GM12878 (cell line): ENCODE measurements around the gene MAMLD1.

Experiments used
- ESRRA ChIP-seq: IDR thresholded peaks from 2 replicates; pipeline ENCODE4 v1.6.1; 2012; ENCODE audit warnings: mild to moderate bottlenecking, low read length, improper control_type of control experiment
- IRF4 ChIP-seq: IDR thresholded peaks from 2 replicates; pipeline ENCODE4 v1.6.1; 2011; ENCODE audit warnings: low read depth, low read length
- KDM1A ChIP-seq: fragments of 200-600 bp; sonication (generic); IDR thresholded peaks from 2 replicates; pipeline ENCODE4 v1.6.1; 2016; ENCODE audit warnings: borderline replicate concordance
- POLR2AphosphoS5 ChIP-seq: IDR thresholded peaks from 2 replicates; pipeline ENCODE4 v1.6.1; 2011; ENCODE audit warnings: mild to moderate bottlenecking, low read length, inconsistent platforms
- RAD21 ChIP-seq: IDR thresholded peaks from 2 replicates; pipeline ENCODE4 v1.6.1; 2011; ENCODE audit warnings: mild to moderate bottlenecking, low read depth, low read length, moderate library complexity; ENCODE audit not compliant: insufficient read depth
- RAD51 ChIP-seq: fragments of 450-650 bp; IDR thresholded peaks from 2 replicates; pipeline ENCODE4 v1.6.1; 2016; ENCODE audit warnings: moderate library complexity, mild to moderate bottlenecking, inconsistent platforms
- ZNF217 ChIP-seq: fragments of 450-650 bp; IDR thresholded peaks from 2 replicates; pipeline ENCODE4 v1.6.1; 2017; ENCODE audit warnings: antibody characterized with exemption, mild to moderate bottlenecking
- ZNF274 ChIP-seq: IDR thresholded peaks from one replicate; pipeline ENCODE4 v1.8.0; 2011; ENCODE audit not compliant: insufficient read length, insufficient read depth
- TF ChIP-seq, protein P1 (sequence below): fragments of 150-350 bp; IDR thresholded peaks from 2 replicates; pipeline ENCODE4 v1.6.1; 2016; ENCODE audit warnings: low read depth, low read length
- TF ChIP-seq, protein P2 (sequence below), 3 experiments: IDR thresholded peaks in 2 of 3; conservative IDR thresholded peaks in 1 of 3; 2 replicates each; pipeline ENCODE4 v1.5.1; 2011; ENCODE audit warnings: low read depth in 3 of 3, low read length in 3 of 3, mild to moderate bottlenecking in 3 of 3, control low read depth in 2 of 3, moderate library complexity in 2 of 3, inconsistent platforms in 1 of 3, mixed read lengths in 1 of 3; ENCODE audit not compliant: control insufficient read depth in 2 of 3, insufficient read depth in 1 of 3; ENCODE audit errors: extremely low read depth in 1 of 3
- TF ChIP-seq, protein P3 (sequence below): IDR thresholded peaks from 2 replicates; pipeline ENCODE4 v1.6.1; 2011; ENCODE audit warnings: low read depth, mild to moderate bottlenecking, low read length, moderate library complexity, borderline replicate concordance; ENCODE audit errors: extremely low read depth
- TF ChIP-seq, protein P4 (sequence below): fragments of 450-650 bp; conservative IDR thresholded peaks from 2 replicates; pipeline ENCODE4 v1.6.1; 2017; ENCODE audit warnings: mild to moderate bottlenecking, moderate library complexity
- TF ChIP-seq, protein P5 (sequence below): fragments of 450-650 bp; IDR thresholded peaks from 2 replicates; pipeline ENCODE4 v1.6.1; 2017; ENCODE audit warnings: mild to moderate bottlenecking

DNA sequence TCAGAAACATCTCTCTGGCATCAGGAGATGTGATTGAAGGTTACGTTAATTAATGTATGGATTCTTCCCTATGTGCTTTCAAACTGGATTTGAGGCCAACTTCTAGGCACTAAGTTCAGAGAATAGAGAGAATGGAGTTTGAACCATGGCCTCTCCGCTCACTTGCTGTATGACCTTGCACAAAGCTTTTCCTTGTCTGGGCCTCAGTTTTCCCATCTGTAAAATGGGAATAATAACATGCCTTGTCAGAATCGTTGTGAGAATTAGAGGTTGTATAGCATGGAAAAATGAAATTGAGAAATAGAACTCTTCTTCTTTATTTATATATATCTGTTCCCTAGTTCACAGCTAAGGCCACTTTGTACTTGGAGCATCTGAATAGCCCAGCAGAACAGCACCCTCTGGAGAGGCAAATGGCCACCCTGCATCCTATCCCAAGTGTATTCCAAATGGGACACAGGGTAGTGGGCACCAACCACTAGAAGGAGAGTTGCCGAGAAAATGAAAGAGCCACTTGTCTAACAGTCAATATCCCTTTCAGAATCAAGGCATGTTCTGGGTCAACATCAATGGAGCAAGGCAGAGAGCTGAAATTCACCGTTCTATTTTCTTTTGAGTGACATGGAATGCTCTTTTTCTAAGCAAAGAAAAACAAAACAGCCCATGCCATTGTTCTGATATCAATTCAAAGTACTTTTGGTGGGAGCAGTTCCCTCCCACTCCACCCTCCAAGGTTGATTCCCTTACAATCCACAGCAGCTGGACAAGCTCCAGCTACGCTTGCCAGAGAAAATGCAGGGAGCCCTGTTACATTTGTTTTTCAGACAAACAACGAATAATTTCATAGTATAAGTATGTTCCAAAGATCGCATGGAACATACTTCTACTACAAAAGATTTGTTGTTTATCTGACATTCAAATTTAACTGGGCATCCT, 182.0 kb downstream of the MAMLD1 start:
- TF ChIP-seq, protein P1, sequence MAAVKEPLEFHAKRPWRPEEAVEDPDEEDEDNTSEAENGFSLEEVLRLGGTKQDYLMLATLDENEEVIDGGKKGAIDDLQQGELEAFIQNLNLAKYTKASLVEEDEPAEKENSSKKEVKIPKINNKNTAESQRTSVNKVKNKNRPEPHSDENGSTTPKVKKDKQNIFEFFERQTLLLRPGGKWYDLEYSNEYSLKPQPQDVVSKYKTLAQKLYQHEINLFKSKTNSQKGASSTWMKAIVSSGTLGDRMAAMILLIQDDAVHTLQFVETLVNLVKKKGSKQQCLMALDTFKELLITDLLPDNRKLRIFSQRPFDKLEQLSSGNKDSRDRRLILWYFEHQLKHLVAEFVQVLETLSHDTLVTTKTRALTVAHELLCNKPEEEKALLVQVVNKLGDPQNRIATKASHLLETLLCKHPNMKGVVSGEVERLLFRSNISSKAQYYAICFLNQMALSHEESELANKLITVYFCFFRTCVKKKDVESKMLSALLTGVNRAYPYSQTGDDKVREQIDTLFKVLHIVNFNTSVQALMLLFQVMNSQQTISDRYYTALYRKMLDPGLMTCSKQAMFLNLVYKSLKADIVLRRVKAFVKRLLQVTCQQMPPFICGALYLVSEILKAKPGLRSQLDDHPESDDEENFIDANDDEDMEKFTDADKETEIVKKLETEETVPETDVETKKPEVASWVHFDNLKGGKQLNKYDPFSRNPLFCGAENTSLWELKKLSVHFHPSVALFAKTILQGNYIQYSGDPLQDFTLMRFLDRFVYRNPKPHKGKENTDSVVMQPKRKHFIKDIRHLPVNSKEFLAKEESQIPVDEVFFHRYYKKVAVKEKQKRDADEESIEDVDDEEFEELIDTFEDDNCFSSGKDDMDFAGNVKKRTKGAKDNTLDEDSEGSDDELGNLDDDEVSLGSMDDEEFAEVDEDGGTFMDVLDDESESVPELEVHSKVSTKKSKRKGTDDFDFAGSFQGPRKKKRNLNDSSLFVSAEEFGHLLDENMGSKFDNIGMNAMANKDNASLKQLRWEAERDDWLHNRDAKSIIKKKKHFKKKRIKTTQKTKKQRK: no peak
- TF ChIP-seq RAD51: no peak
- TF ChIP-seq IRF4: no peak
- TF ChIP-seq, protein P2, sequence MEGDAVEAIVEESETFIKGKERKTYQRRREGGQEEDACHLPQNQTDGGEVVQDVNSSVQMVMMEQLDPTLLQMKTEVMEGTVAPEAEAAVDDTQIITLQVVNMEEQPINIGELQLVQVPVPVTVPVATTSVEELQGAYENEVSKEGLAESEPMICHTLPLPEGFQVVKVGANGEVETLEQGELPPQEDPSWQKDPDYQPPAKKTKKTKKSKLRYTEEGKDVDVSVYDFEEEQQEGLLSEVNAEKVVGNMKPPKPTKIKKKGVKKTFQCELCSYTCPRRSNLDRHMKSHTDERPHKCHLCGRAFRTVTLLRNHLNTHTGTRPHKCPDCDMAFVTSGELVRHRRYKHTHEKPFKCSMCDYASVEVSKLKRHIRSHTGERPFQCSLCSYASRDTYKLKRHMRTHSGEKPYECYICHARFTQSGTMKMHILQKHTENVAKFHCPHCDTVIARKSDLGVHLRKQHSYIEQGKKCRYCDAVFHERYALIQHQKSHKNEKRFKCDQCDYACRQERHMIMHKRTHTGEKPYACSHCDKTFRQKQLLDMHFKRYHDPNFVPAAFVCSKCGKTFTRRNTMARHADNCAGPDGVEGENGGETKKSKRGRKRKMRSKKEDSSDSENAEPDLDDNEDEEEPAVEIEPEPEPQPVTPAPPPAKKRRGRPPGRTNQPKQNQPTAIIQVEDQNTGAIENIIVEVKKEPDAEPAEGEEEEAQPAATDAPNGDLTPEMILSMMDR (IDR thresholded peaks at IDR 0.05 in 2 of 3, conservative IDR thresholded peaks at IDR 0.05 in 1 of 3; ENCODE audit: control insufficient read depth in 2 of 3, extremely low read depth in 1 of 3, insufficient read depth in 1 of 3, low read depth in 3 of 3, low read length in 3 of 3): no peak
- TF ChIP-seq, protein P3, sequence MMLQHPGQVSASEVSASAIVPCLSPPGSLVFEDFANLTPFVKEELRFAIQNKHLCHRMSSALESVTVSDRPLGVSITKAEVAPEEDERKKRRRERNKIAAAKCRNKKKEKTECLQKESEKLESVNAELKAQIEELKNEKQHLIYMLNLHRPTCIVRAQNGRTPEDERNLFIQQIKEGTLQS: no peak
- TF ChIP-seq ZNF217: no peak
- no peak for TF ChIP-seq ZNF274
- no peak for TF ChIP-seq POLR2AphosphoS5
- TF ChIP-seq RAD21: no peak
- TF ChIP-seq ESRRA: no peak
- TF ChIP-seq, protein P4, sequence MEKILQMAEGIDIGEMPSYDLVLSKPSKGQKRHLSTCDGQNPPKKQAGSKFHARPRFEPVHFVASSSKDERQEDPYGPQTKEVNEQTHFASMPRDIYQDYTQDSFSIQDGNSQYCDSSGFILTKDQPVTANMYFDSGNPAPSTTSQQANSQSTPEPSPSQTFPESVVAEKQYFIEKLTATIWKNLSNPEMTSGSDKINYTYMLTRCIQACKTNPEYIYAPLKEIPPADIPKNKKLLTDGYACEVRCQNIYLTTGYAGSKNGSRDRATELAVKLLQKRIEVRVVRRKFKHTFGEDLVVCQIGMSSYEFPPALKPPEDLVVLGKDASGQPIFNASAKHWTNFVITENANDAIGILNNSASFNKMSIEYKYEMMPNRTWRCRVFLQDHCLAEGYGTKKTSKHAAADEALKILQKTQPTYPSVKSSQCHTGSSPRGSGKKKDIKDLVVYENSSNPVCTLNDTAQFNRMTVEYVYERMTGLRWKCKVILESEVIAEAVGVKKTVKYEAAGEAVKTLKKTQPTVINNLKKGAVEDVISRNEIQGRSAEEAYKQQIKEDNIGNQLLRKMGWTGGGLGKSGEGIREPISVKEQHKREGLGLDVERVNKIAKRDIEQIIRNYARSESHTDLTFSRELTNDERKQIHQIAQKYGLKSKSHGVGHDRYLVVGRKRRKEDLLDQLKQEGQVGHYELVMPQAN: no peak
- no peak for TF ChIP-seq KDM1A
- TF ChIP-seq, protein P5, sequence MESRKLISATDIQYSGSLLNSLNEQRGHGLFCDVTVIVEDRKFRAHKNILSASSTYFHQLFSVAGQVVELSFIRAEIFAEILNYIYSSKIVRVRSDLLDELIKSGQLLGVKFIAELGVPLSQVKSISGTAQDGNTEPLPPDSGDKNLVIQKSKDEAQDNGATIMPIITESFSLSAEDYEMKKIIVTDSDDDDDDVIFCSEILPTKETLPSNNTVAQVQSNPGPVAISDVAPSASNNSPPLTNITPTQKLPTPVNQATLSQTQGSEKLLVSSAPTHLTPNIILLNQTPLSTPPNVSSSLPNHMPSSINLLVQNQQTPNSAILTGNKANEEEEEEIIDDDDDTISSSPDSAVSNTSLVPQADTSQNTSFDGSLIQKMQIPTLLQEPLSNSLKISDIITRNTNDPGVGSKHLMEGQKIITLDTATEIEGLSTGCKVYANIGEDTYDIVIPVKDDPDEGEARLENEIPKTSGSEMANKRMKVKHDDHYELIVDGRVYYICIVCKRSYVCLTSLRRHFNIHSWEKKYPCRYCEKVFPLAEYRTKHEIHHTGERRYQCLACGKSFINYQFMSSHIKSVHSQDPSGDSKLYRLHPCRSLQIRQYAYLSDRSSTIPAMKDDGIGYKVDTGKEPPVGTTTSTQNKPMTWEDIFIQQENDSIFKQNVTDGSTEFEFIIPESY: no peak
